ENCODE results near the gene MSTN.

Gene MSTN

GRCh38 chr2:190062601-190063000 is at the start of gene MSTN:
Gene MSTN (minus strand): TSS chr2:190062729. CDS start chr2:190062596, 133 bp downstream.
- DNase-seq (ENCODE audit: low spot score): no peak

- DNase-seq (ENCODE audit: low spot score): no peak
These were observed 48.6 kb upstream of the MSTN start for GRCh38 chr2:190111166-190111565.

- no peak for DNase-seq (ENCODE audit: low spot score)
These were observed 48.2 kb upstream of the MSTN start for GRCh38 chr2:190110699-190111098.

- no peak for DNase-seq (ENCODE audit: low spot score)
These were observed 47.6 kb upstream of the MSTN start for GRCh38 chr2:190110131-190110530.

GRCh38 chr2:190107409-190107808 is 44.9 kb upstream of the MSTN start:
- DNase-seq (ENCODE audit: low spot score): no peak

- no peak for DNase-seq (ENCODE audit: low spot score)
These were observed 44.3 kb upstream of the MSTN start for GRCh38 chr2:190106783-190107182.

- no peak for DNase-seq (ENCODE audit: low spot score)
These were observed 43.0 kb upstream of the MSTN start for GRCh38 chr2:190105554-190105953.

- no peak for DNase-seq (ENCODE audit: low spot score)
These were observed 40.6 kb upstream of the MSTN start for GRCh38 chr2:190103144-190103543.

- no peak for DNase-seq (ENCODE audit: low spot score)
These were observed 37.6 kb upstream of the MSTN start for GRCh38 chr2:190099890-190100697.

- DNase-seq (ENCODE audit: low spot score): no peak
These were observed 36.3 kb upstream of the MSTN start for GRCh38 chr2:190098851-190099250.

- DNase-seq (ENCODE audit: low spot score): no peak
These were observed 34.6 kb upstream of the MSTN start for GRCh38 chr2:190097115-190097514.

- no peak for DNase-seq (ENCODE audit: low spot score)
These were observed 31.9 kb upstream of the MSTN start for GRCh38 chr2:190094316-190094871.

GRCh38 chr2:190093793-190094192 is 31.3 kb upstream of the MSTN start:
- no peak for DNase-seq (ENCODE audit: low spot score)

GRCh38 chr2:190090148-190090547 is 27.6 kb upstream of the MSTN start:
- DNase-seq (ENCODE audit: low spot score): no peak

- DNase-seq (ENCODE audit: low spot score): no peak
These were observed 26.4 kb upstream of the MSTN start for GRCh38 chr2:190088917-190089316.

GRCh38 chr2:190084704-190085103 is 22.2 kb upstream of the MSTN start:
- no peak for DNase-seq (ENCODE audit: low spot score)

- DNase-seq (ENCODE audit: low spot score): no peak
These were observed 19.6 kb upstream of the MSTN start for GRCh38 chr2:190082118-190082517.

- no peak for DNase-seq (ENCODE audit: low spot score)
These were observed 18.1 kb upstream of the MSTN start for GRCh38 chr2:190080527-190081049.

- DNase-seq (ENCODE audit: low spot score): no peak
These were observed 16.6 kb upstream of the MSTN start for GRCh38 chr2:190079160-190079559.

GRCh38 chr2:190075623-190076022 is 13.1 kb upstream of the MSTN start:
- no peak for DNase-seq (ENCODE audit: low spot score)

GRCh38 chr2:190069936-190070696 is 7.6 kb upstream of the MSTN start:
- no peak for DNase-seq (ENCODE audit: low spot score)

GRCh38 chr2:190068764-190069163 is 6.2 kb upstream of the MSTN start:
- no peak for DNase-seq (ENCODE audit: low spot score)

GRCh38 chr2:190065839-190066238 is 3.3 kb upstream of the MSTN start:
- no peak for DNase-seq (ENCODE audit: low spot score)
